Activated T-cell treated with anti-CD3 and anti-CD28 coated beads for 4 hours (primary cell): ENCODE measurements around the gene PLEKHH1.

Source experiments
- DNase-seq: peaks from one replicate; pipeline ENCODE4 v3.0.0-alpha.2; 2020

PLEKHH1 gene

GRCh38 chr14:67633451-67634147, 100.5 kb downstream of the PLEKHH1 start:
- no peak for DNase-seq

- no peak for DNase-seq
Measured at GRCh38 chr14:67636361-67636919, 103.3 kb downstream of the PLEKHH1 start.

GRCh38 chr14:67638642-67639041, 105.6 kb downstream of the PLEKHH1 start:
- no peak for DNase-seq
